Measurements from ENCODE around the gene DMRTB1.

DNA sequence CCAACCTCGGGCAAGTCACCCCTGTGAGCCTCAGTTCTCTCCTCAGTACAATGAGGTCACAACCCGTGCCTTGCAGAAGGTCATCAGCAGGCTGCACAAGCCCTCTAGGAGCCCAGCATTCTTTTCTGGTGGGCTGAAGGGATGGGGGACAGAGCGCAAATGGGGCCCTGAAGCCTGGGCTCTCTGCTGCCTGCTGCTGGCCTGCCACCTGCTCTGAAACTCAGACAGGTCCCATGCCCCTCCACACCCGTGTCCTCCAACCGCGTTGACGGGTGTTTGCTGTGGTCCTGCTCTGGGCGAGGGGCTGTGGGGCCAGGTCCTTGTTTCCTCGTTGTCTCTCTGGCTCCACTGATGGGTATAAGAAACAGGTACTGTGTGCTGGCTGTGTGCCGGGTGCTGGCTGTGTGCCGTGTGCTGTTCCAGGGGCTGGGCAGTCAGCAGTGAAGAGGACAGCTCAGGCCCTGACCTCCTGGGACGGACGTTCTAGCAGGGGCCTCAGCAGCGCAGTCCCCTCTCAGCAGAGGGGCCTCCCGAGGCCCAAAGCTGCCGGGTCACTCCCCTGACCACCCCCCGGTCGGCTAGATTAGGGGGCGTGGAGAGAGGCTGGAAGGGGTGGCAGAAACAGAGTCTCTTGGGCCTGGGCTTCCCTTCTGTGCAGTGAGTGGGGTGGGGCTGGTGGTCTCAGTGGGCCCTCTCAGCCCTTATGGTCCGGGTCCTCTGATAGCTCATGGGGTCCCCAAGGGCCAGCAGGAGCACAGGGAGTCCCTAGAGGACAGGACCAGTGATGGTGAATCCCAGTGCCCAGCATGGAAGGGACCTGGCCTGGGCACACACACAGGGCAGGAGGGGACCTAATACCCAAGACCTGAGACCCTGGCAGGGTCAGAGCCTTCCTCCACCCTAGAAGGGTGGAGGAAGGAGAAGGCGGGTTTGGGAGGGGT lies 42.1 kb downstream of the DMRTB1 start:
- TF ChIP-seq, protein P1, sequence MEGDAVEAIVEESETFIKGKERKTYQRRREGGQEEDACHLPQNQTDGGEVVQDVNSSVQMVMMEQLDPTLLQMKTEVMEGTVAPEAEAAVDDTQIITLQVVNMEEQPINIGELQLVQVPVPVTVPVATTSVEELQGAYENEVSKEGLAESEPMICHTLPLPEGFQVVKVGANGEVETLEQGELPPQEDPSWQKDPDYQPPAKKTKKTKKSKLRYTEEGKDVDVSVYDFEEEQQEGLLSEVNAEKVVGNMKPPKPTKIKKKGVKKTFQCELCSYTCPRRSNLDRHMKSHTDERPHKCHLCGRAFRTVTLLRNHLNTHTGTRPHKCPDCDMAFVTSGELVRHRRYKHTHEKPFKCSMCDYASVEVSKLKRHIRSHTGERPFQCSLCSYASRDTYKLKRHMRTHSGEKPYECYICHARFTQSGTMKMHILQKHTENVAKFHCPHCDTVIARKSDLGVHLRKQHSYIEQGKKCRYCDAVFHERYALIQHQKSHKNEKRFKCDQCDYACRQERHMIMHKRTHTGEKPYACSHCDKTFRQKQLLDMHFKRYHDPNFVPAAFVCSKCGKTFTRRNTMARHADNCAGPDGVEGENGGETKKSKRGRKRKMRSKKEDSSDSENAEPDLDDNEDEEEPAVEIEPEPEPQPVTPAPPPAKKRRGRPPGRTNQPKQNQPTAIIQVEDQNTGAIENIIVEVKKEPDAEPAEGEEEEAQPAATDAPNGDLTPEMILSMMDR (IDR thresholded peaks at IDR 0.05): no peak
- no peak for TF ChIP-seq EZH2 (IDR thresholded peaks at IDR 0.05; ENCODE audit: borderline replicate concordance, insufficient read depth, low read depth, low read length, poor library complexity, severe bottlenecking)
